Measurements from ENCODE around the gene ECSCR. TPM values are rescaled to one million over a fixed set of nuclear protein-coding genes. Genes with fewer than 3 reads are reported as not detected.

Gene ECSCR
- total RNA-seq, 6 experiments from 2014 or later, result 1.2 to 5.1 (median 2.3) TPM

DNA sequence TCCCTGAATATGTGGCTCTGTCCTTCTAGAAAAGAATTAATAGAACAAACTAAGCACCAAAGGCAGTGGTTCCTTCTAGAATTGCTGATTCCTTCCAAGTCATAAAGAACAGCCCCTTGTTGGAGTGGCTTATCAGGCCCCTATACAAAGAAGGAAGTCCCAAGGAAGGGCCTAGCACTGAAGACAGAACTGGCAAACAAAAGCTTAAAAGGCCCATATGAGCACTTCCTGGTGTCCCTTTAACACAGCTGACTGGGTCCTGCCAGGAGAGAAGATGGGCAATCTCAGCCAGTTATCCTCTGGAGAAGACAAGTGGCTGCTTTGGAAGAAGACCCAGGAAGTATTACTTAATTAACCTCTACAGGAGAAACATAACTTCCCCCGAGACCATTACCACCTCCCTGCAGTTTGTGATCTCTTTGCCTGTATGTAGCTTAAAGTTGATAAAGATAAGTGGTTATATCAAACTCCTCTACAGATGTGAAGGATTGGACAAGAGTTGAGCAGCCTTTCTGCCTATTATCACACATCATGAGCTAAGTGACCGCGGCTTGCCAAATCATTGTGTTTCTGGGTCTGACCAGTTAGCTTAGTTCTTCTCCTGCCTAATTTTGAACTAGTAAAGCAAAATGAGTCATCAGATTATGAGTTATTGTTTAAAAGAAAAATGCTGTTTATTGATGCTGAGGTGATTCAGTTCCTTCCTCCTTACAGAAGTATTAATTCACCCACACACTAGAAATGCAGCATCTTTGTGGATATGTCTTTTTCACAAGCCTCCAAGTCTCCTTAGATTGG is 33.3 kb upstream of the ECSCR start:
- H3K36me3 ChIP-seq, result no peaks in the 10 kb centered on the region
- no peak for DNase-seq
- H3K27me3 ChIP-seq, result no peaks in the 10 kb centered on the region
- H3K9me3 ChIP-seq, result no peaks in the 10 kb centered on the region
- WGBS (ENCODE audit: insufficient coverage, low coverage, low lambda C conversion rate, missing lambda C conversion rate), result 74% methylated on average over 3 of the region's 3 CpGs
- intact Hi-C loops (cut with DNase I), result no loop called here
- no peak for TF ChIP-seq POLR2A (IDR thresholded peaks at IDR 0.05)
- TF ChIP-seq, protein P1, sequence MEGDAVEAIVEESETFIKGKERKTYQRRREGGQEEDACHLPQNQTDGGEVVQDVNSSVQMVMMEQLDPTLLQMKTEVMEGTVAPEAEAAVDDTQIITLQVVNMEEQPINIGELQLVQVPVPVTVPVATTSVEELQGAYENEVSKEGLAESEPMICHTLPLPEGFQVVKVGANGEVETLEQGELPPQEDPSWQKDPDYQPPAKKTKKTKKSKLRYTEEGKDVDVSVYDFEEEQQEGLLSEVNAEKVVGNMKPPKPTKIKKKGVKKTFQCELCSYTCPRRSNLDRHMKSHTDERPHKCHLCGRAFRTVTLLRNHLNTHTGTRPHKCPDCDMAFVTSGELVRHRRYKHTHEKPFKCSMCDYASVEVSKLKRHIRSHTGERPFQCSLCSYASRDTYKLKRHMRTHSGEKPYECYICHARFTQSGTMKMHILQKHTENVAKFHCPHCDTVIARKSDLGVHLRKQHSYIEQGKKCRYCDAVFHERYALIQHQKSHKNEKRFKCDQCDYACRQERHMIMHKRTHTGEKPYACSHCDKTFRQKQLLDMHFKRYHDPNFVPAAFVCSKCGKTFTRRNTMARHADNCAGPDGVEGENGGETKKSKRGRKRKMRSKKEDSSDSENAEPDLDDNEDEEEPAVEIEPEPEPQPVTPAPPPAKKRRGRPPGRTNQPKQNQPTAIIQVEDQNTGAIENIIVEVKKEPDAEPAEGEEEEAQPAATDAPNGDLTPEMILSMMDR (IDR thresholded peaks at IDR 0.05), result no peak
- no peak overlapping the region for H3K27ac ChIP-seq
- H3K4me3 ChIP-seq, result no peak overlapping the region
- no peaks in the 10 kb centered on the region for H3K4me1 ChIP-seq
- ATAC-seq, result peak in 3 of 4 donors; percentile 30 to 51 (median 32)

DNA sequence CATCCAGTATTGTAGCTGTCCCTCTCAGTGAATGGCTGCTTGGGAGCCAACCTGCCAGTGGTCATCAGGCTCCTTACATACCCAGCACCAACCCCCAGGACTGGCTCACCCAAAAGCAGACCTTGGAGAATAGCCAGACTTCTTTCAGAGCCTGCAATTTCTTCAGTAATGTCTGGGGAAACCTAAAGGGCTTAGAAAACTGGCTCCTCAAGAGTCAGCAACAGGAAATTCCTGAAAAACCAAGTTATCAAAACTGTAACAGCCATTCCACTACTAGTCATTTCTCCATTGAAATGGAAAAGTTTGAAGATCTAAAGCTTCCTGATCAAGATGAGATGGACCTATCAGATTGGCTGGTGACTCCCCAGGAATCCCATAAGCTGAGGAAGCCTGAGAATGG is 32.3 kb upstream of the ECSCR start:
- Histone ChIP-seq H3K9me3 (no peaks in the 10 kb centered on the region), H3K27me3 (no peaks in the 10 kb centered on the region), H3K36me3 (no peaks in the 10 kb centered on the region), H3K27ac (no peak overlapping the region), H3K4me1 (no peaks in the 10 kb centered on the region), H3K4me3 (no peak overlapping the region)
- no peak for ATAC-seq
- no peak for TF ChIP-seq POLR2A (IDR thresholded peaks at IDR 0.05)
- TF ChIP-seq, protein P1 (IDR thresholded peaks at IDR 0.05), result no peak
- no peak for DNase-seq
- intact Hi-C loops (cut with DNase I), result no loop called here

DNA sequence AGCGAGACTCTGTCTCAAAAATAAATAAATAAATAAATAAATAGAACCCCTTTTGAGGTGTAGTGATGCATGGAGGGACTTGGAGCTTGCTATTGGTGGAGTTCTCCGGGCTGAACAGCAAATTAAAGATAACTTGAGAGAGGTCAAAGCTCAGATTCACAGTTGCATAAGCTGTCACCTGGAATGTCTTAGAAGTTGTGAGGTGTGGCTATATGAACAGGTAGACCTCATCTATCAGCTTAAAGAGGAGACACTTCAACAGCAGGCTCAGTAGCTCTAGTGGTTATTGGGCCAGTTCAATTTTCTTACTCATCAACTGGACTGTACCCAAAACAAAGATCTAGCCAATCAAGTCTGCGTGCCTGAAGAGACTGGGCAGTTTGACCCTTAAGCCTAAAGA is 31.7 kb upstream of the ECSCR start:
- ATAC-seq (no peak), DNase-seq (no peak)
- no peak for TF ChIP-seq POLR2A (IDR thresholded peaks at IDR 0.05)
- no peaks in the 10 kb centered on the region for H3K27me3 ChIP-seq
- no peak overlapping the region for H3K4me3 ChIP-seq
- 86% methylated on average over 2 of the region's 3 CpGs for WGBS (ENCODE audit: insufficient coverage, low coverage, low lambda C conversion rate, missing lambda C conversion rate)
- H3K27ac ChIP-seq, result no peak overlapping the region
- H3K36me3 ChIP-seq, result no peaks in the 10 kb centered on the region
- H3K4me1 ChIP-seq, result no peaks in the 10 kb centered on the region
- intact Hi-C loops (cut with DNase I), result no loop called here
- no peaks in the 10 kb centered on the region for H3K9me3 ChIP-seq

DNA sequence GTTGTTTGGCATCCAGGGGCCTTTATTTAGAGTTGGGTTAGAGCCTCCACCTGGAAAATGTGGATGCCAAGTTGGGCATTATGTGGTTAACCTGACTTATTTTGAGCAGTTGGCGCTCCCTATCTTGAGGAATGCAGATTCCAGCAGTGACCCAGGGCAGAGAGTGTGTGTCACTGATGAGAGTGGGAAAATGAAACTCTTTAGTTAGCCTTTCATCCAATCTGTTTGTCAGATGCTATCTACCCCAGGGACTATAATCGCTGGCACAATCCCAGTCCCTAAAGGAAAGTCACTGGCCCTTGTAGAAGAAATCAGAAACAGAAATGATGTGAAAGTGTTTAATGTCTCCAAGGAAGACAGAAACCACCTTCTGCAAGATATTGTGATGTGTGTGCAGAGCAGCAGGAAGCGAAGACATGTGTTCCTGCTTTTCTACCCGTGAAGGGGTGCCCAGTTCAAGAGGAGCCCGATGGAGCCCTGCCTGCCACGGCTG is 30.2 kb upstream of the ECSCR start:
- DNase-seq, result no peak
- intact Hi-C loops (cut with DNase I), result no loop called here
- TF ChIP-seq POLR2A (IDR thresholded peaks at IDR 0.05), result no peak
- TF ChIP-seq, protein P1 (IDR thresholded peaks at IDR 0.05), result no peak
- no peak overlapping the region for H3K4me3 ChIP-seq
- no peaks in the 10 kb centered on the region for H3K36me3 ChIP-seq
- ATAC-seq, result peak in 2 of 4 donors; percentile 21 to 53
- no peaks in the 10 kb centered on the region for H3K9me3 ChIP-seq
- H3K27ac ChIP-seq, result no peak overlapping the region
- H3K27me3 ChIP-seq, result no peaks in the 10 kb centered on the region
- 41% methylated on average over 6 of the region's 6 CpGs for WGBS (ENCODE audit: insufficient coverage, low coverage, low lambda C conversion rate, missing lambda C conversion rate)
- no peaks in the 10 kb centered on the region for H3K4me1 ChIP-seq

DNA sequence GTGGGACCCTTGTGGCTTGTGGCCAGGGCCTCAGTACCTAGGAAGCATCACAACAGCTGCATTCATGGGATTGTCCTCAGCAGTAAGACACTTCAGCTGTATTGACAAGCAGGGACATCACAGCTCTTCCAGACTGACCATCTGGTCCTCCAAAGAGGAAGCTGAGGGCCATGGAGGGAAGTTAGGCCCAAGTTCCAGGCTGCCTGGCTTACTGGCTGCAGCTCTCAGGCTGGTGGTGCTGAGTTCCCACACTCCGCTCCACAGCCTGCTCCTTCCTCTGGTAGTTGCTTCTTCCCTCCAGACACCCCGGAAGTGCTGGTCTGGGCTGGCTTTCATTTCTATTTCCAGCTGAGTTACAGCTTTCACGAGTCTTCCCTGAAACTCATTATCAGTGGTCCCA is 25.7 kb upstream of the ECSCR start:
- intact Hi-C loops (cut with DNase I), result no loop called here
- Histone ChIP-seq H3K4me1 (no peaks in the 10 kb centered on the region), H3K9me3 (no peaks in the 10 kb centered on the region), H3K27me3 (no peaks in the 10 kb centered on the region), H3K36me3 (no peaks in the 10 kb centered on the region), H3K4me3 (no peak overlapping the region), H3K27ac (no peak overlapping the region)
- TF ChIP-seq, protein P1 (IDR thresholded peaks at IDR 0.05), result no peak
- TF ChIP-seq POLR2A (IDR thresholded peaks at IDR 0.05), result no peak
- ATAC-seq (peak; percentile 46 to 80 (median 72)), DNase-seq (peak in 1 of 3 donors; percentile 37)
- no CpG with 5 or more reads among the region's 3 CpGs for WGBS (ENCODE audit: insufficient coverage, low coverage, low lambda C conversion rate, missing lambda C conversion rate)

Measured in right lobe of liver (tissue), 6 donors.